ENCODE measurements around the gene ZNF195.
"Not testable (repeated sequence)": the region's sequence is repeated elsewhere in the genome, so short reads cannot be mapped to it uniquely, and the experiment has no call there.

ZNF195 gene

GRCh38 chr11:3417047-3417446, 38.1 kb upstream of the ZNF195 start:
- not testable (repeated sequence) for H3K4me3 ChIP-seq, H3K9me3 ChIP-seq, H3K36me3 ChIP-seq, H3K27ac ChIP-seq, H3K27me3 ChIP-seq
- intact Hi-C loops (cut with DNase I; ENCODE audit: low total_unique reads) = loop anchor here (10.0 kb wide), 1 partner anchor 72 kb away; no protein-coding TSS in a partner anchor
- peak; percentile 45 to 50 for TF ChIP-seq CTCF (IDR thresholded peaks at IDR 0.05)
- H3K4me1 ChIP-seq = peaks cover 0 to 21% (median 5%) of the 10 kb centered on the region in 4 donors
- DNase-seq = peak in 1 of 2 donors; percentile 37

GRCh38 chr11:3415301-3415700, 36.4 kb upstream of the ZNF195 start:
- not testable (repeated sequence) for H3K9me3 ChIP-seq, H3K4me1 ChIP-seq, H3K27ac ChIP-seq, H3K36me3 ChIP-seq, H3K27me3 ChIP-seq, DNase-seq, H3K4me3 ChIP-seq
- intact Hi-C loops (cut with DNase I; ENCODE audit: low total_unique reads) = loop anchor here (10.0 kb wide), 1 partner anchor 70 kb away; no protein-coding TSS in a partner anchor

GRCh38 chr11:3413666-3414065, 34.7 kb upstream of the ZNF195 start:
- DNase-seq, H3K4me1 ChIP-seq, H3K27ac ChIP-seq, H3K4me3 ChIP-seq, H3K9me3 ChIP-seq, H3K36me3 ChIP-seq, H3K27me3 ChIP-seq: not testable (repeated sequence)
- intact Hi-C loops (cut with DNase I; ENCODE audit: low total_unique reads) = loop anchor here (10.0 kb wide), 1 partner anchor 69 kb away; no protein-coding TSS in a partner anchor

GRCh38 chr11:3412837-3413236, 33.9 kb upstream of the ZNF195 start:
- H3K27ac ChIP-seq = no peak overlapping the region
- DNase-seq = no peak
- no peak for TF ChIP-seq CTCF (IDR thresholded peaks at IDR 0.05)
- no peaks in the 10 kb centered on the region for H3K27me3 ChIP-seq
- H3K9me3 ChIP-seq = no peaks in the 10 kb centered on the region
- intact Hi-C loops (cut with DNase I; ENCODE audit: low total_unique reads) = loop anchor here (10.0 kb wide), 1 partner anchor 68 kb away; no protein-coding TSS in a partner anchor
- H3K4me3 ChIP-seq = no peak overlapping the region
- no peaks in the 10 kb centered on the region for H3K36me3 ChIP-seq
- peaks cover 0 to 3% (median 0%) of the 10 kb centered on the region in 4 donors for H3K4me1 ChIP-seq

- H3K27ac ChIP-seq; intact Hi-C loops (cut with DNase I; ENCODE audit: low total_unique reads); H3K4me3 ChIP-seq; H3K9me3 ChIP-seq; H3K36me3 ChIP-seq; H3K27me3 ChIP-seq; H3K4me1 ChIP-seq: not testable (repeated sequence)
- DNase-seq = peak; percentile 75
- TF ChIP-seq CTCF (IDR thresholded peaks at IDR 0.05) = peak; percentile 47 to 62
Measured at GRCh38 chr11:3408722-3409121, 29.8 kb upstream of the ZNF195 start.

GRCh38 chr11:3408058-3408605, 29.2 kb upstream of the ZNF195 start:
- H3K4me1 ChIP-seq; H3K27ac ChIP-seq; H3K4me3 ChIP-seq; H3K9me3 ChIP-seq; intact Hi-C loops (cut with DNase I; ENCODE audit: low total_unique reads); H3K27me3 ChIP-seq; H3K36me3 ChIP-seq: not testable (repeated sequence)
- DNase-seq = peak in 1 of 2 donors; percentile 51

GRCh38 chr11:3406937-3407336, 28.0 kb upstream of the ZNF195 start:
- intact Hi-C loops (cut with DNase I; ENCODE audit: low total_unique reads); H3K27ac ChIP-seq; DNase-seq; H3K9me3 ChIP-seq; H3K4me1 ChIP-seq; H3K4me3 ChIP-seq; H3K36me3 ChIP-seq; H3K27me3 ChIP-seq: not testable (repeated sequence)

GRCh38 chr11:3406223-3406875, 27.4 kb upstream of the ZNF195 start:
- H3K9me3 ChIP-seq; intact Hi-C loops (cut with DNase I; ENCODE audit: low total_unique reads); H3K27me3 ChIP-seq; H3K36me3 ChIP-seq; H3K4me3 ChIP-seq; H3K27ac ChIP-seq; H3K4me1 ChIP-seq; DNase-seq: not testable (repeated sequence)

GRCh38 chr11:3404076-3404925, 25.4 kb upstream of the ZNF195 start:
- H3K4me3 ChIP-seq; DNase-seq; H3K27me3 ChIP-seq; H3K27ac ChIP-seq; H3K36me3 ChIP-seq; H3K4me1 ChIP-seq; intact Hi-C loops (cut with DNase I; ENCODE audit: low total_unique reads); H3K9me3 ChIP-seq: not testable (repeated sequence)

GRCh38 chr11:3402861-3403250, 23.9 kb upstream of the ZNF195 start:
- H3K27ac ChIP-seq; intact Hi-C loops (cut with DNase I; ENCODE audit: low total_unique reads); DNase-seq: not testable (repeated sequence)

More at GRCh38 chr11:3402861-3403250, 23.9 kb upstream of the ZNF195 start:
- not testable (repeated sequence) for H3K4me3 ChIP-seq, H3K36me3 ChIP-seq, H3K9me3 ChIP-seq, H3K4me1 ChIP-seq, H3K27me3 ChIP-seq

Data from tibial artery (tissue), 4 donors.